ENCODE data around the gene POLG2.
"Not testable (repeated sequence)": the region's sequence is repeated elsewhere in the genome, so short reads cannot be mapped to it uniquely, and the experiment has no call there.

The POLG2 gene

DNA sequence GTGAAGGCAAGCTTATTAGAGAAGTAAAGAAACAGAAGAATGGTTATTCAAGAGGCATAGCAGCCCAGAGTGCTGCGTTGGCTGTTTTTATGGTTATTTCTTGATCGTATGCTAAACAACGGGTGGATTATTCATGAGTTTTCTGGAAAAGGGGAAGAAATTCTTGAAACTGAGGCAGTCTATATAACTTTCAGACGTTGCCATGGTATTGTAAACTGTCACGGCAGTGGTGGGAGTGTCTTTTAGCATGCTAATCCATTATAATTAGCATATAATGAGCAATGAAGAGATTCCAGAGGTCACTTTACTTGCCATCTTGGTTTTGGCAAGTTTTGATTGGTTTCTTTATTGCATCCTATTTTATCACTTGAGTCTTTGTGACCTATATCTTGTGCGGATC is 65.3 kb downstream of the POLG2 start:
- no peak overlapping the region for H3K27ac ChIP-seq (ENCODE audit: low read depth, low read length)
- no peaks in the 10 kb centered on the region for H3K36me3 ChIP-seq (ENCODE audit: insufficient read depth, low read length)
- H3K4me3 ChIP-seq (ENCODE audit: low read depth in 1 of 2, low read length in 2 of 2) = no peak overlapping the region
- H3K9me3 ChIP-seq (ENCODE audit: low read length) = no peaks in the 10 kb centered on the region
- no peaks in the 10 kb centered on the region for H3K4me1 ChIP-seq (ENCODE audit: insufficient read depth, low read length)
- H3K9ac ChIP-seq (ENCODE audit: low read length) = no peak overlapping the region
- no peaks in the 10 kb centered on the region for H3K27me3 ChIP-seq (ENCODE audit: control insufficient read depth in 1 of 2, insufficient read depth in 2 of 2, low read length in 2 of 2)

DNA sequence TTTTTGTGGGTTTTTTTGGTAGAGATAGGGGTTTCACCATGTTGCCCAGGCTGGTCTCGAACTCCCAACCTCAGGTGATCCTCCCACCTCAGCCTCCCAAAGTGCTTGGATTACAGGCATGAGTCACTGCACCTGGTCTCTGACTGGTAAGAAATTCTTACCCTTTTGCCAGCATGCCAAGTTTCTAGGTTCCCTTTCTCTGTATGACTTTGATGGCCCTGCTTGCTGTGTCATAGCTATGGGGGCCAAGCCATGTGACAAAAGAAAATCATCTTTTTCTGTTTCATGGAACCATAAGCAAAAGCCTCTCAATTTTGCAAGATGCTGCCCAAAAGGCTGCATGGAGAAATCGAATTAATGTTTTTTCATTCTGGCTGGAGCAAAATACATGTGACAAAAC is 66.8 kb downstream of the POLG2 start:
- H3K4me1 ChIP-seq (ENCODE audit: insufficient read depth, low read length); H3K9ac ChIP-seq (ENCODE audit: low read length); H3K36me3 ChIP-seq (ENCODE audit: insufficient read depth, low read length); H3K27ac ChIP-seq (ENCODE audit: low read depth, low read length); H3K27me3 ChIP-seq (ENCODE audit: control insufficient read depth in 1 of 2, insufficient read depth in 2 of 2, low read length in 2 of 2); H3K4me3 ChIP-seq (ENCODE audit: low read depth in 1 of 2, low read length in 2 of 2); H3K9me3 ChIP-seq (ENCODE audit: low read length): not testable (repeated sequence)

DNA sequence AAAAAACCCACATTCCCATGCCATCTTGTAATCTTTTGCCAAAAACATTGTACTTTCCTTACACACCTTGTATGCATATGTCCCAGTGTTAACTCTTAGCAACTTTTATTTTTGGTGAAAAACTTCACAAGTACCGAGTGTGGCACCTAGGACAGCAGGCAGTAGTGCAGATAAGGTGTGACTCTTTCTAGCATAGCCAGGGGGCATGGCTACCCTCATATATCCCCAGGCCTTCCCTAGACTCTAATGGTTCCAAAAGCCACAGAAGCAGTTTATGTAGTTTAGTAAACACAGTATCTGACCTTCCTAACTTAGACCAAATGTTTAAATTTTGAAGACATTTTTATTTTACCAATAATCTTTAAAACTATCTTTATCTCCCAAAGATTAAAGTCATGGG is 68.4 kb downstream of the POLG2 start:
- Histone ChIP-seq H3K9ac (ENCODE audit: low read length) (no peak overlapping the region), H3K27me3 (ENCODE audit: control insufficient read depth in 1 of 2, insufficient read depth in 2 of 2, low read length in 2 of 2) (no peaks in the 10 kb centered on the region), H3K9me3 (ENCODE audit: low read length) (no peaks in the 10 kb centered on the region), H3K36me3 (ENCODE audit: insufficient read depth, low read length) (no peaks in the 10 kb centered on the region), H3K4me3 (ENCODE audit: low read depth in 1 of 2, low read length in 2 of 2) (no peak overlapping the region), H3K4me1 (ENCODE audit: insufficient read depth, low read length) (no peaks in the 10 kb centered on the region), H3K27ac (ENCODE audit: low read depth, low read length) (no peak overlapping the region)

Data from muscle layer of colon (tissue), 2 donors.